Uterus (tissue), 2 donors: ENCODE results near the gene JPH3.

ENCODE experiments used
- POLR2A ChIP-seq, 2 donors: fragments of 450-650 bp; IDR thresholded peaks; one replicate each; pipeline ENCODE4 v1.6.1; 2016; ENCODE audit warnings: antibody characterized with exemption in 2 of 2, mild to moderate bottlenecking in 1 of 2, moderate library complexity in 1 of 2
- TF ChIP-seq, protein P1 (sequence below), 4 experiments: fragments of 200-600 bp in 2 of 4; fragments of 450-650 bp in 2 of 4; sonication (generic) in 2 of 4; IDR thresholded peaks; one replicate each; pipeline ENCODE4 v1.5.1; 2016 to 2019; ENCODE audit warnings: antibody characterized with exemption in 4 of 4, mild to moderate bottlenecking in 2 of 4, moderate library complexity in 1 of 4

DNA sequence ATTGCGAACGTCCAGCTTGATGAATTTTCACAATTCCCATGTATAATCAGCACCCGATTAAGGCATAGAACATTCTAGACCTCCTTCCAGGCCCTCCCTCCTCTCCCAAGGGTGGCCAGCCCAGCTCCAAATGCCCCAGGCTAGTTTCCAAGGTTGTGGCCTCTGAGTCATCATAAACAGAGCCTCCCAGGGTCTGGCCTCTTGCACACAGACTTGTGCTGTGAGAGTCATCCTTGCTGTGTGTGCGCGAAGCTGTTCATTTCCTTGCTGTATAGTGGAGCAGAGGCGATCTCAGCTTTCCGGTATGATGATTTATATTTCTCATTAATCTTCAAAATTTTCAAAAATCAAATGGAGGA is 20.5 kb upstream of the JPH3 start:
- TF ChIP-seq, protein P1, sequence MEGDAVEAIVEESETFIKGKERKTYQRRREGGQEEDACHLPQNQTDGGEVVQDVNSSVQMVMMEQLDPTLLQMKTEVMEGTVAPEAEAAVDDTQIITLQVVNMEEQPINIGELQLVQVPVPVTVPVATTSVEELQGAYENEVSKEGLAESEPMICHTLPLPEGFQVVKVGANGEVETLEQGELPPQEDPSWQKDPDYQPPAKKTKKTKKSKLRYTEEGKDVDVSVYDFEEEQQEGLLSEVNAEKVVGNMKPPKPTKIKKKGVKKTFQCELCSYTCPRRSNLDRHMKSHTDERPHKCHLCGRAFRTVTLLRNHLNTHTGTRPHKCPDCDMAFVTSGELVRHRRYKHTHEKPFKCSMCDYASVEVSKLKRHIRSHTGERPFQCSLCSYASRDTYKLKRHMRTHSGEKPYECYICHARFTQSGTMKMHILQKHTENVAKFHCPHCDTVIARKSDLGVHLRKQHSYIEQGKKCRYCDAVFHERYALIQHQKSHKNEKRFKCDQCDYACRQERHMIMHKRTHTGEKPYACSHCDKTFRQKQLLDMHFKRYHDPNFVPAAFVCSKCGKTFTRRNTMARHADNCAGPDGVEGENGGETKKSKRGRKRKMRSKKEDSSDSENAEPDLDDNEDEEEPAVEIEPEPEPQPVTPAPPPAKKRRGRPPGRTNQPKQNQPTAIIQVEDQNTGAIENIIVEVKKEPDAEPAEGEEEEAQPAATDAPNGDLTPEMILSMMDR (IDR thresholded peaks at IDR 0.05): no peak
- TF ChIP-seq POLR2A (IDR thresholded peaks at IDR 0.05): no peak
